Measurements from ENCODE around the gene PPM1N.

PPM1N gene

GRCh38 chr19:45471111-45471930 is 26.9 kb upstream of the PPM1N start:
- DNase-seq, result no peak

- DNase-seq, result no peak
Measured at GRCh38 chr19:45471931-45472562, 26.2 kb upstream of the PPM1N start.

GRCh38 chr19:45472563-45473366 is 25.5 kb upstream of the PPM1N start:
- DNase-seq, result no peak

- no peak for DNase-seq
Measured at GRCh38 chr19:45473367-45473681, 24.9 kb upstream of the PPM1N start.

GRCh38 chr19:45473682-45474605 is 24.3 kb upstream of the PPM1N start:
- no peak for DNase-seq

GRCh38 chr19:45474606-45475521 is 23.4 kb upstream of the PPM1N start:
- peak; percentile 32 for DNase-seq

GRCh38 chr19:45475537-45476291 is 22.5 kb upstream of the PPM1N start:
- DNase-seq, result no peak

GRCh38 chr19:45476304-45476703 is 21.9 kb upstream of the PPM1N start:
- no peak for DNase-seq

GRCh38 chr19:45477186-45477585 is 21.1 kb upstream of the PPM1N start:
- no peak for DNase-seq

GRCh38 chr19:45477713-45478453 is 20.4 kb upstream of the PPM1N start:
- peak; percentile 95 for DNase-seq

- peak; percentile 87 for DNase-seq
Measured at GRCh38 chr19:45478454-45479238, 19.6 kb upstream of the PPM1N start.

- no peak for DNase-seq
Measured at GRCh38 chr19:45483033-45483432, 15.2 kb upstream of the PPM1N start.

- DNase-seq, result no peak
Measured at GRCh38 chr19:45484273-45484945, 13.8 kb upstream of the PPM1N start.

GRCh38 chr19:45485305-45486077 is 12.8 kb upstream of the PPM1N start:
- peak; percentile 97 for DNase-seq

GRCh38 chr19:45488708-45489107 is 9.5 kb upstream of the PPM1N start:
- DNase-seq, result no peak

GRCh38 chr19:45489216-45489855 is 8.9 kb upstream of the PPM1N start:
- DNase-seq, result no peak

GRCh38 chr19:45492137-45492626 is 6.1 kb upstream of the PPM1N start:
- DNase-seq, result no peak

Measured in NCI-H146 (cell line).